Type B pancreatic cell (in vitro differentiated cells): ENCODE data around the gene CELSR1. TPM values are rescaled to one million over a fixed set of nuclear protein-coding genes. Genes with fewer than 3 reads are reported as not detected.
A peak's percentile ranks its signal among the peaks of the same experiment; 100 is the strongest.

ENCODE experiments used
- DNase-seq: peaks from one replicate; pipeline ENCODE4 v3.0.0; 2021; ENCODE audit warnings: mixed read lengths; ENCODE audit not compliant: unreplicated experiment; ENCODE audit errors: extremely low spot score
- H3K27ac Mint-ChIP-seq: 2 replicates; pipeline ENCODE4 v1.8.0; 2021; ENCODE audit warnings: mild to moderate bottlenecking, mixed read lengths
- H3K27me3 Mint-ChIP-seq: 2 replicates; pipeline ENCODE4 v1.8.0; 2021; ENCODE audit warnings: mixed read lengths
- H3K36me3 Mint-ChIP-seq: 2 replicates; pipeline ENCODE4 v1.8.0; 2021; ENCODE audit warnings: mixed read lengths
- H3K4me1 Mint-ChIP-seq: one replicate; pipeline ENCODE4 v1.8.0; 2021; ENCODE audit warnings: mixed read lengths; ENCODE audit not compliant: unreplicated experiment
- H3K4me3 Mint-ChIP-seq: 2 replicates; pipeline ENCODE4 v1.8.0; 2021; ENCODE audit warnings: mild to moderate bottlenecking, mixed read lengths
- H3K9me3 Mint-ChIP-seq: 2 replicates; pipeline ENCODE4 v1.8.0; 2021; ENCODE audit warnings: mixed read lengths
- total RNA-seq: library from RNA; stranded (reverse); gene quantifications from 2 replicates; pipeline ENCODE4 v1.2.1, GENCODE V29; 2021; ENCODE audit warnings: low replicate concordance
- TF ChIP-seq, protein P1 (sequence below): fragments of 200-600 bp; sonication (generic); conservative IDR thresholded peaks from 2 replicates; pipeline ENCODE4 v1.5.0; 2021; ENCODE audit warnings: antibody characterized with exemption, mild to moderate bottlenecking

CELSR1 gene
- total RNA-seq, 1 donor from 2014 or later, result 27.8 TPM

- Mint-ChIP-seq H3K4me1 (peaks cover 7% of the 10 kb centered on the region), H3K27me3 (no peaks in the 10 kb centered on the region), H3K27ac (no peak overlapping the region), H3K4me3 (no peak overlapping the region), H3K36me3 (peaks cover 7% of the 10 kb centered on the region), H3K9me3 (no peaks in the 10 kb centered on the region)
- TF ChIP-seq, protein P1, sequence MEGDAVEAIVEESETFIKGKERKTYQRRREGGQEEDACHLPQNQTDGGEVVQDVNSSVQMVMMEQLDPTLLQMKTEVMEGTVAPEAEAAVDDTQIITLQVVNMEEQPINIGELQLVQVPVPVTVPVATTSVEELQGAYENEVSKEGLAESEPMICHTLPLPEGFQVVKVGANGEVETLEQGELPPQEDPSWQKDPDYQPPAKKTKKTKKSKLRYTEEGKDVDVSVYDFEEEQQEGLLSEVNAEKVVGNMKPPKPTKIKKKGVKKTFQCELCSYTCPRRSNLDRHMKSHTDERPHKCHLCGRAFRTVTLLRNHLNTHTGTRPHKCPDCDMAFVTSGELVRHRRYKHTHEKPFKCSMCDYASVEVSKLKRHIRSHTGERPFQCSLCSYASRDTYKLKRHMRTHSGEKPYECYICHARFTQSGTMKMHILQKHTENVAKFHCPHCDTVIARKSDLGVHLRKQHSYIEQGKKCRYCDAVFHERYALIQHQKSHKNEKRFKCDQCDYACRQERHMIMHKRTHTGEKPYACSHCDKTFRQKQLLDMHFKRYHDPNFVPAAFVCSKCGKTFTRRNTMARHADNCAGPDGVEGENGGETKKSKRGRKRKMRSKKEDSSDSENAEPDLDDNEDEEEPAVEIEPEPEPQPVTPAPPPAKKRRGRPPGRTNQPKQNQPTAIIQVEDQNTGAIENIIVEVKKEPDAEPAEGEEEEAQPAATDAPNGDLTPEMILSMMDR, result peak; percentile 38
- no peak for DNase-seq
Observed at GRCh38 chr22:46386312-46386711, 151.1 kb downstream of the CELSR1 start.

DNA sequence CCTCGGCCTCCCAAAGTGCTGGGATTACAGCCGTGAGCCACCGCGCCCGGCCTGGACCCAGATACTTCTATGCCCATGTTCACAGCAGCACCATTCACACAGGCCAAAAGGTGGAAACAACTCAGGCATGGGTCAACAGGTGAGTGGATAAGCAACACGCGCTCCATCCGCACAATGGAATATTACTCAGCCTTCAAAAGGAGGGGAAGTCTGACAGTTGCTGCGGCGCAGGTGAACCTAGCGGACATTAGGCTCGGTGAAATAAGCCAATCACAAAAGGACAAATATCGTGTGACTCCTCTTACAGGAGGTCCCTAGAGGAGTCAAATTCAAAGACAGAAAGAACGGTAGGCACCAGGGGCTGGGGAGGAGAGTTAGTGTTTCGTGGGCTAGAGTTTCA lies 154.9 kb downstream of the CELSR1 start:
- Mint-ChIP-seq H3K4me1 (peaks cover 25% of the 10 kb centered on the region), H3K9me3 (no peaks in the 10 kb centered on the region), H3K27ac (peak overlapping the region; percentile 48), H3K27me3 (peaks cover 4% of the 10 kb centered on the region), H3K4me3 (no peak overlapping the region), H3K36me3 (peaks cover 7% of the 10 kb centered on the region)
- TF ChIP-seq, protein P1, result no peak
- no peak for DNase-seq

DNA sequence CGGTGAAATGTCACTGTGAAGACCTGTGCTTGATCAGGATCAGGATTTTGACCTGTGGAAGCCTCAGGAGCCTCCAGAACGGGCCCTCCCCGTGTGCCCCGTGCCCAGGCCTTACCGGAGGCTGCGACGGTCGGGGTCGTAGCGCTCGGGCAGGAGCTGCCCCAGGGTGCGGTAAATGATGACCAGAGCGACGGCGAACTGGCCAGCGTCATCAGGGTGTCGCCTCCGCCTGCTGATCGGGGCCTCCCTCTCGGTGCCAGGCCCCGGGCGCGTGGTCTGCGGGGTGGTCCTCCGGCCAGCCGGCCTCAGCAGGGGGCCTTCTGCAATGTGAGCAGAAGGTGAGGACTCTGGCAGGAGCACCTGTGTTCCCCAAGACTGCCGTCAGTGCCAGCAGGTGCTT lies 155.7 kb downstream of the CELSR1 start:
- Mint-ChIP-seq H3K4me3 (no peak overlapping the region), H3K27me3 (peaks cover 4% of the 10 kb centered on the region), H3K9me3 (no peaks in the 10 kb centered on the region), H3K27ac (no peak overlapping the region), H3K4me1 (peaks cover 33% of the 10 kb centered on the region), H3K36me3 (peaks cover 7% of the 10 kb centered on the region)
- TF ChIP-seq, protein P1, result no peak
- no peak for DNase-seq

- Mint-ChIP-seq H3K9me3 (no peaks in the 10 kb centered on the region), H3K4me1 (peaks cover 35% of the 10 kb centered on the region), H3K4me3 (no peak overlapping the region), H3K27me3 (peaks cover 4% of the 10 kb centered on the region), H3K36me3 (peaks cover 7% of the 10 kb centered on the region), H3K27ac (no peak overlapping the region)
- TF ChIP-seq, protein P1, result no peak
- DNase-seq, result no peak
Observed at GRCh38 chr22:46381142-46381541, 156.3 kb downstream of the CELSR1 start.

DNA sequence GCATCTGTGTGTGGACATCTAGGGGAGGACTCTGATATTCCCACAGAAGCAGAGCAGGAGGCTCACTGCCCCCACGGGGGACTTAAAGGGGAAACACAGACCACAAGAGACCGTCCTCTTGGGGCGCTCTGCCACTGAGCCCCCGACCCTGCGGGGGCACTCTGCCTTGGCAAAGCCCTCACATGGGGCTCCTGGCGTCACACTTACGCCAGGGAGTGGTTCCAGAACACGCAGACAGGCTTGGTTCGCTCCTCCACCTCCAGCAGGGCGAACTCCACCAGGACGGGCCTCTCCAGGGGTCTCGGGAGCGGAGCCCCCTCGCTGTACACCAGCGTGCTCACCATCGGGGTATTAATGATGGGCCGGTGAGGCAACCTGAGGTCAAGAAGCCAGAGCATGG lies 156.8 kb downstream of the CELSR1 start:
- peaks cover 4% of the 10 kb centered on the region for H3K27me3 Mint-ChIP-seq
- TF ChIP-seq, protein P1, result no peak
- H3K36me3 Mint-ChIP-seq, result peaks cover 13% of the 10 kb centered on the region
- peaks cover 35% of the 10 kb centered on the region for H3K4me1 Mint-ChIP-seq
- H3K4me3 Mint-ChIP-seq, result no peak overlapping the region
- H3K9me3 Mint-ChIP-seq, result peaks cover 5% of the 10 kb centered on the region
- no peak for DNase-seq
- H3K27ac Mint-ChIP-seq, result no peak overlapping the region

GRCh38 chr22:46380069-46380468 lies 157.4 kb downstream of the CELSR1 start:
- peak overlapping the region; percentile 61 for H3K4me3 Mint-ChIP-seq
- peaks cover 13% of the 10 kb centered on the region for H3K36me3 Mint-ChIP-seq
- TF ChIP-seq, protein P1, result no peak

More at GRCh38 chr22:46380069-46380468, 157.4 kb downstream of the CELSR1 start:
- H3K4me1 Mint-ChIP-seq, result peaks cover 35% of the 10 kb centered on the region
- peaks cover 4% of the 10 kb centered on the region for H3K27me3 Mint-ChIP-seq
- H3K27ac Mint-ChIP-seq, result peak overlapping the region; percentile 70
- H3K9me3 Mint-ChIP-seq, result peaks cover 5% of the 10 kb centered on the region
- no peak for DNase-seq
